Measurements from ENCODE around the gene RPS6KA2.

GRCh38 chr6:166477647-166478365 is 149.2 kb downstream of the RPS6KA2 start:
- TF ChIP-seq CTCF (conservative IDR thresholded peaks at IDR 0.05) (no peak), ZFX (IDR thresholded peaks at IDR 0.05) (no peak)

Data from C4-2B (cell line).